KMS-11 (cell line): ENCODE data around the gene ZFYVE9.

Experiments used
- H2AFZ ChIP-seq: fragments of 200-600 bp; sonication (generic); 2 replicates; pipeline ENCODE4 v1.6.1; 2016; ENCODE audit warnings: antibody characterized with exemption, mixed run types, low read depth
- H3K27ac ChIP-seq: fragments of 200-600 bp; sonication (generic); 2 replicates; pipeline ENCODE4 v1.6.1; 2016; ENCODE audit warnings: mild to moderate bottlenecking, mixed run types
- H3K27me3 ChIP-seq: fragments of 200-600 bp; sonication (generic); 2 replicates; pipeline ENCODE4 v1.6.1; 2017; ENCODE audit warnings: mild to moderate bottlenecking, low read depth, mixed run types, moderate library complexity; ENCODE audit not compliant: insufficient read depth
- H3K36me3 ChIP-seq: fragments of 200-600 bp; sonication (generic); 2 replicates; pipeline ENCODE4 v1.6.1; 2017; ENCODE audit warnings: mild to moderate bottlenecking, mixed run types; ENCODE audit not compliant: insufficient read depth
- H3K4me1 ChIP-seq: fragments of 200-600 bp; sonication (generic); 2 replicates; pipeline ENCODE4 v1.6.1; 2016; ENCODE audit warnings: mild to moderate bottlenecking, low read depth, mixed run types; ENCODE audit not compliant: poor library complexity, severe bottlenecking
- H3K4me2 ChIP-seq: fragments of 200-600 bp; sonication (generic); 2 replicates; pipeline ENCODE4 v1.7.0; 2016; ENCODE audit warnings: mild to moderate bottlenecking, mixed run types
- H3K4me3 ChIP-seq: fragments of 200-600 bp; sonication (generic); IDR thresholded peaks from 2 replicates; pipeline ENCODE4 v1.6.1; 2017; ENCODE audit warnings: low read depth, low read length, mixed read lengths; ENCODE audit not compliant: insufficient read depth
- H3K79me2 ChIP-seq: fragments of 200-600 bp; sonication (generic); 2 replicates; pipeline ENCODE4 v1.6.1; 2016; ENCODE audit warnings: low read depth, mixed run types; ENCODE audit not compliant: insufficient read depth
- H3K9ac ChIP-seq: fragments of 200-600 bp; sonication (generic); 2 replicates; pipeline ENCODE4 v1.6.1; 2016; ENCODE audit warnings: mild to moderate bottlenecking, mixed run types
- H4K20me1 ChIP-seq: fragments of 200-600 bp; sonication (generic); 2 replicates; pipeline ENCODE4 v1.6.1; 2016; ENCODE audit warnings: mild to moderate bottlenecking, mixed run types; ENCODE audit not compliant: insufficient read depth
- CTCF ChIP-seq: fragments of 200-600 bp; sonication (generic); conservative IDR thresholded peaks from 2 replicates; pipeline ENCODE4 v1.6.1; 2017; ENCODE audit warnings: low read depth, mild to moderate bottlenecking, antibody characterized with exemption, low read length, moderate library complexity, mixed read lengths

The ZFYVE9 gene

GRCh38 chr1:52263153-52263910 lies 121.4 kb downstream of the ZFYVE9 start:
- no peaks in the 10 kb centered on the region for H4K20me1 ChIP-seq
- H3K4me1 ChIP-seq, result peaks cover 7% of the 10 kb centered on the region
- no peak overlapping the region for H3K9ac ChIP-seq
- H3K36me3 ChIP-seq, result no peaks in the 10 kb centered on the region
- no peak overlapping the region for H3K4me3 ChIP-seq
- H3K27ac ChIP-seq, result no peak overlapping the region
- TF ChIP-seq CTCF, result no peak
- H3K79me2 ChIP-seq, result no peaks in the 10 kb centered on the region
- no peak overlapping the region for H3K4me2 ChIP-seq
- H2AFZ ChIP-seq, result no peak overlapping the region
- no peaks in the 10 kb centered on the region for H3K27me3 ChIP-seq

GRCh38 chr1:52264530-52265115 lies 122.7 kb downstream of the ZFYVE9 start:
- H3K4me1 ChIP-seq, result peaks cover 19% of the 10 kb centered on the region
- no peak overlapping the region for H3K27ac ChIP-seq
- no peaks in the 10 kb centered on the region for H3K36me3 ChIP-seq
- TF ChIP-seq CTCF, result no peak
- no peak overlapping the region for H3K4me2 ChIP-seq
- H3K27me3 ChIP-seq, result no peaks in the 10 kb centered on the region
- H4K20me1 ChIP-seq, result no peaks in the 10 kb centered on the region
- no peak overlapping the region for H3K4me3 ChIP-seq
- H2AFZ ChIP-seq, result no peak overlapping the region
- H3K9ac ChIP-seq, result no peak overlapping the region
- no peaks in the 10 kb centered on the region for H3K79me2 ChIP-seq

- no peak overlapping the region for H2AFZ ChIP-seq
- H4K20me1 ChIP-seq, result no peaks in the 10 kb centered on the region
- no peak overlapping the region for H3K27ac ChIP-seq
- H3K4me1 ChIP-seq, result peaks cover 19% of the 10 kb centered on the region
- no peak for TF ChIP-seq CTCF
- H3K36me3 ChIP-seq, result no peaks in the 10 kb centered on the region
- no peaks in the 10 kb centered on the region for H3K79me2 ChIP-seq
- no peak overlapping the region for H3K4me2 ChIP-seq
- H3K9ac ChIP-seq, result no peak overlapping the region
- no peaks in the 10 kb centered on the region for H3K27me3 ChIP-seq
- H3K4me3 ChIP-seq, result no peak overlapping the region
Observed at GRCh38 chr1:52266507-52266906, 124.6 kb downstream of the ZFYVE9 start.

- Histone ChIP-seq H3K4me1 (peaks cover 19% of the 10 kb centered on the region), H4K20me1 (no peaks in the 10 kb centered on the region), H3K27me3 (no peaks in the 10 kb centered on the region), H2AFZ (no peak overlapping the region), H3K79me2 (no peaks in the 10 kb centered on the region), H3K36me3 (no peaks in the 10 kb centered on the region), H3K27ac (peak overlapping the region; percentile 24), H3K4me2 (peak overlapping the region; percentile 18; the same call in 1 of the 2 replicates), H3K9ac (no peak overlapping the region), H3K4me3 (no peak overlapping the region)
- TF ChIP-seq CTCF, result no peak
Observed at GRCh38 chr1:52268372-52268771, 126.5 kb downstream of the ZFYVE9 start.
